OCI-LY3 (cell line): ENCODE measurements around the gene FAM171A2.
A peak's percentile ranks its signal among the peaks of the same experiment; 100 is the strongest.
"Not testable (repeated sequence)": the region's sequence is repeated elsewhere in the genome, so short reads cannot be mapped to it uniquely, and the experiment has no call there.

Experiments
- H2AFZ ChIP-seq: fragments of 200-600, 300-600 bp; shearing (Covaris generic); 2 replicates; pipeline ENCODE4 v1.6.0; 2014; ENCODE audit warnings: antibody characterized with exemption, low read depth, low read length
- H3K27ac ChIP-seq: fragments of 200-600, 300-600 bp; sonication (generic); 2 replicates; pipeline ENCODE4 v1.5.1; 2014; ENCODE audit warnings: mild to moderate bottlenecking, low read length, moderate library complexity, mixed read lengths
- H3K27me3 ChIP-seq: fragments of 200-600, 300-600 bp; sonication (generic); 2 replicates; pipeline ENCODE4 v1.6.1; 2014; ENCODE audit warnings: low read depth, low read length, mixed read lengths
- H3K36me3 ChIP-seq: fragments of 200-600, 300-600 bp; sonication (generic); replicated peaks from 2 replicates; pipeline ENCODE3; 2014; ENCODE audit warnings: low read depth, low read length, mixed read lengths
- H3K4me1 ChIP-seq: fragments of 300-600, 200-600 bp; sonication (generic); 2 replicates; pipeline ENCODE4 v1.6.1; 2014; ENCODE audit warnings: low read length, mixed read lengths
- H3K4me2 ChIP-seq: fragments of 200-600, 300-600 bp; sonication (generic); 2 replicates; pipeline ENCODE4 v1.6.1; 2014; ENCODE audit warnings: low read length, mixed read lengths
- H3K4me3 ChIP-seq: fragments of 300-600, 200-600 bp; sonication (generic); 2 replicates; pipeline ENCODE4 v1.5.1; 2014; ENCODE audit warnings: antibody characterized with exemption, mild to moderate bottlenecking, low read length, moderate library complexity
- H3K79me2 ChIP-seq: fragments of 300-600, 200-600 bp; shearing (Covaris generic); 2 replicates; pipeline ENCODE4 v1.6.1; 2014; ENCODE audit warnings: mild to moderate bottlenecking, low read length, mixed read lengths
- H3K9ac ChIP-seq: fragments of 300-600, 200-600 bp; shearing (Covaris generic); 2 replicates; pipeline ENCODE4 v1.6.0; 2014; ENCODE audit warnings: mild to moderate bottlenecking, low read length, moderate library complexity
- H3K9me3 ChIP-seq: fragments of 200-600, 300-600 bp; shearing (Covaris generic); 2 replicates; pipeline ENCODE4 v1.6.1; 2014; ENCODE audit warnings: low read length, mixed read lengths; ENCODE audit not compliant: insufficient read depth
- H4K20me1 ChIP-seq: fragments of 200-600, 300-600 bp; sonication (generic); 2 replicates; pipeline ENCODE4 v1.6.1; 2016; ENCODE audit warnings: low read length, mixed read lengths; ENCODE audit not compliant: insufficient read depth
- CTCF ChIP-seq: fragments of 200-600, 300-600 bp; sonication (generic); IDR thresholded peaks from 2 replicates; pipeline ENCODE4 v1.5.1; 2014; ENCODE audit warnings: antibody characterized with exemption, low read length, low read depth
- EZH2phosphoT487 ChIP-seq: fragments of 200-600 bp; shearing (Covaris generic); IDR thresholded peaks from 2 replicates; pipeline ENCODE4 v1.6.1; 2018; ENCODE audit warnings: antibody characterized with exemption, mixed run types, low read depth

Gene FAM171A2

GRCh38 chr17:44394833-44395232, 31.2 kb upstream of the FAM171A2 start:
- Histone ChIP-seq H3K4me2 (no peak overlapping the region), H3K27ac (no peak overlapping the region), H3K9me3 (no peaks in the 10 kb centered on the region), H3K27me3 (no peaks in the 10 kb centered on the region), H3K36me3 (peaks cover 18% of the 10 kb centered on the region), H3K4me3 (no peak overlapping the region), H3K9ac (no peak overlapping the region), H3K79me2 (no peaks in the 10 kb centered on the region), H3K4me1 (peaks cover 2% of the 10 kb centered on the region; the same call in 1 of the 2 replicates), H2AFZ (no peak overlapping the region), H4K20me1 (no peaks in the 10 kb centered on the region)
- TF ChIP-seq CTCF (no peak), EZH2phosphoT487 (no peak)

GRCh38 chr17:44394112-44394511, 30.5 kb upstream of the FAM171A2 start:
- not testable (repeated sequence) for H3K79me2 ChIP-seq, H3K9ac ChIP-seq, H3K4me1 ChIP-seq, H4K20me1 ChIP-seq, H3K27me3 ChIP-seq, H2AFZ ChIP-seq, H3K9me3 ChIP-seq, H3K4me3 ChIP-seq, H3K4me2 ChIP-seq, H3K27ac ChIP-seq
- H3K36me3 ChIP-seq: peaks cover 12% of the 10 kb centered on the region

GRCh38 chr17:44390250-44390870, 26.7 kb upstream of the FAM171A2 start:
- H3K4me1 ChIP-seq: peaks cover 9% of the 10 kb centered on the region; the same call in 1 of the 2 replicates
- no peak overlapping the region for H3K27ac ChIP-seq
- peaks cover 2% of the 10 kb centered on the region; the same call in 1 of the 2 replicates for H3K27me3 ChIP-seq
- H2AFZ ChIP-seq: no peak overlapping the region
- H3K4me2 ChIP-seq: no peak overlapping the region
- no peak overlapping the region for H3K9ac ChIP-seq
- no peaks in the 10 kb centered on the region for H3K79me2 ChIP-seq
- H3K9me3 ChIP-seq: no peaks in the 10 kb centered on the region
- no peaks in the 10 kb centered on the region for H4K20me1 ChIP-seq
- no peak for TF ChIP-seq EZH2phosphoT487
- no peak for TF ChIP-seq CTCF
- no peaks in the 10 kb centered on the region for H3K36me3 ChIP-seq
- no peak overlapping the region for H3K4me3 ChIP-seq

- peaks cover 9% of the 10 kb centered on the region; the same call in 1 of the 2 replicates for H3K4me1 ChIP-seq
- TF ChIP-seq CTCF (no peak), EZH2phosphoT487 (no peak)
- no peaks in the 10 kb centered on the region for H3K9me3 ChIP-seq
- H3K27me3 ChIP-seq: peaks cover 2% of the 10 kb centered on the region; the same call in 1 of the 2 replicates
- H3K27ac ChIP-seq: no peak overlapping the region
- H3K4me2 ChIP-seq: no peak overlapping the region
- H3K9ac ChIP-seq: no peak overlapping the region
- peak overlapping the region; percentile 50; the same call in 1 of the 2 replicates for H2AFZ ChIP-seq
- no peaks in the 10 kb centered on the region for H3K79me2 ChIP-seq
- H3K4me3 ChIP-seq: no peak overlapping the region
- no peaks in the 10 kb centered on the region for H3K36me3 ChIP-seq
- no peaks in the 10 kb centered on the region for H4K20me1 ChIP-seq
Observed at GRCh38 chr17:44389723-44390202, 26.1 kb upstream of the FAM171A2 start.
